ENCODE measurements around the gene BBS10. TPM values are rescaled to one million over a fixed set of nuclear protein-coding genes. Genes with fewer than 3 reads are reported as not detected.
"Not testable (repeated sequence)": the region's sequence is repeated elsewhere in the genome, so short reads cannot be mapped to it uniquely, and the experiment has no call there.

Gene BBS10
- total RNA-seq, 1 donor from 2014 or later = 3.8 TPM

- Histone ChIP-seq H3K4me3 (no peak overlapping the region), H3K36me3 (no peaks in the 10 kb centered on the region), H3K27me3 (no peaks in the 10 kb centered on the region), H3K27ac (no peak overlapping the region), H3K4me1 (no peaks in the 10 kb centered on the region), H3K9me3 (no peaks in the 10 kb centered on the region)
- no peak for DNase-seq (ENCODE audit: low spot score in 2 of 2)
- intact Hi-C loops (cut with DNase I) = no loop called here
- TF ChIP-seq CTCF (IDR thresholded peaks at IDR 0.05) = no peak
Measured at GRCh38 chr12:76329606-76330005, 18.6 kb downstream of the BBS10 start.

- Histone ChIP-seq H3K4me1 (no peaks in the 10 kb centered on the region), H3K36me3 (no peaks in the 10 kb centered on the region), H3K4me3 (no peak overlapping the region), H3K9me3 (no peaks in the 10 kb centered on the region), H3K27me3 (no peaks in the 10 kb centered on the region), H3K27ac (no peak overlapping the region)
- DNase-seq (ENCODE audit: low spot score in 2 of 2) = no peak
- intact Hi-C loops (cut with DNase I) = no loop called here
- TF ChIP-seq CTCF (IDR thresholded peaks at IDR 0.05) = no peak
Measured at GRCh38 chr12:76329159-76329558, 19.1 kb downstream of the BBS10 start.

- H3K27ac ChIP-seq; H3K4me3 ChIP-seq; intact Hi-C loops (cut with DNase I); H3K4me1 ChIP-seq; H3K9me3 ChIP-seq; DNase-seq (ENCODE audit: low spot score in 2 of 2); H3K27me3 ChIP-seq; H3K36me3 ChIP-seq: not testable (repeated sequence)
Measured at GRCh38 chr12:76319595-76320319, 28.5 kb downstream of the BBS10 start.

- no peaks in the 10 kb centered on the region for H3K36me3 ChIP-seq
- DNase-seq (ENCODE audit: low spot score in 2 of 2) = no peak
- H3K27ac ChIP-seq = no peak overlapping the region
- no peaks in the 10 kb centered on the region for H3K9me3 ChIP-seq
- no peak for TF ChIP-seq CTCF (IDR thresholded peaks at IDR 0.05)
- no peaks in the 10 kb centered on the region for H3K4me1 ChIP-seq
- no peaks in the 10 kb centered on the region for H3K27me3 ChIP-seq
- H3K4me3 ChIP-seq = no peak overlapping the region
- intact Hi-C loops (cut with DNase I) = no loop called here
Measured at GRCh38 chr12:76318773-76319594, 29.2 kb downstream of the BBS10 start.

GRCh38 chr12:76317976-76318375 is 30.2 kb downstream of the BBS10 start:
- Histone ChIP-seq H3K27me3 (no peaks in the 10 kb centered on the region), H3K4me1 (no peaks in the 10 kb centered on the region), H3K4me3 (no peak overlapping the region), H3K27ac (no peak overlapping the region), H3K36me3 (no peaks in the 10 kb centered on the region), H3K9me3 (no peaks in the 10 kb centered on the region)
- TF ChIP-seq CTCF (IDR thresholded peaks at IDR 0.05) = no peak
- no peak for DNase-seq (ENCODE audit: low spot score in 2 of 2)
- intact Hi-C loops (cut with DNase I) = no loop called here

- no peak for TF ChIP-seq CTCF (IDR thresholded peaks at IDR 0.05)
- H3K27me3 ChIP-seq = no peaks in the 10 kb centered on the region
- H3K27ac ChIP-seq = no peak overlapping the region
- DNase-seq (ENCODE audit: low spot score in 2 of 2) = no peak
- H3K4me1 ChIP-seq = no peaks in the 10 kb centered on the region
- no peaks in the 10 kb centered on the region for H3K9me3 ChIP-seq
- intact Hi-C loops (cut with DNase I) = no loop called here
- no peak overlapping the region for H3K4me3 ChIP-seq
- no peaks in the 10 kb centered on the region for H3K36me3 ChIP-seq
Measured at GRCh38 chr12:76316468-76316867, 31.7 kb downstream of the BBS10 start.

Measured in ascending aorta (tissue), 2 donors.